Measurements from ENCODE around the gene TBCK. TPM values are rescaled to one million over a fixed set of nuclear protein-coding genes. Genes with fewer than 3 reads are reported as not detected.

The TBCK gene
- total and polyA plus RNA-seq, 9 of the 15 experiments (the other 6 are each of a cell fraction or from before 2014, with no cell fraction given), result 5.3 to 26.6 (median 16.2) TPM

- TF ChIP-seq RERE (CRISPR knock-in tag; IDR thresholded peaks at IDR 0.05; ENCODE audit: borderline replicate concordance) (no peak), DACH1 (IDR thresholded peaks at IDR 0.05; ENCODE audit: partially characterized antibody) (peak; percentile 98), VEZF1 (CRISPR knock-in tag; IDR thresholded peaks at IDR 0.05) (peak; percentile 98), ESRRB (CRISPR knock-in tag; IDR thresholded peaks at IDR 0.05; ENCODE audit: borderline replicate concordance) (0 out of 2 replicates have a peak, but pooled peaks have one; percentile 35), MCM5 (IDR thresholded peaks at IDR 0.05; ENCODE audit: low read depth) (no peak), ZNF436 (CRISPR knock-in tag; IDR thresholded peaks at IDR 0.05) (no peak), ZBED1 (IDR thresholded peaks at IDR 0.05) (no peak), CHD1 (IDR thresholded peaks at IDR 0.05; ENCODE audit: low read length) (no peak), CBX8 (IDR thresholded peaks at IDR 0.05; ENCODE audit: borderline replicate concordance, extremely low read depth, low read depth, low read length, poor library complexity, severe bottlenecking) (no peak), ZNF174 (CRISPR knock-in tag; IDR thresholded peaks at IDR 0.05) (no peak), RUNX1 (IDR thresholded peaks at IDR 0.05; ENCODE audit: low read depth) (no peak), ZNF695 (CRISPR knock-in tag; IDR thresholded peaks at IDR 0.05) (no peak), EWSR1 (IDR thresholded peaks at IDR 0.05; ENCODE audit: borderline replicate concordance, low read depth, partially characterized antibody) (no peak), ARHGAP35 (IDR thresholded peaks at IDR 0.05; ENCODE audit: partially characterized antibody) (no peak), TCFL5 (CRISPR knock-in tag; conservative IDR thresholded peaks at IDR 0.05) (no peak), ATF4 (CRISPR knock-in tag; IDR thresholded peaks at IDR 0.05) (no peak), SLC30A9 (CRISPR knock-in tag; IDR thresholded peaks at IDR 0.05) (no peak), XRCC3 (IDR thresholded peaks at IDR 0.05) (no peak), RBM15 (IDR thresholded peaks at IDR 0.05; ENCODE audit: insufficient read depth, low read length) (no peak), HDAC6 (IDR thresholded peaks at IDR 0.05; ENCODE audit: low read depth, low read length) (no peak), SPI1 (IDR thresholded peaks at IDR 0.05; ENCODE audit: borderline replicate concordance, low read depth, low read length) (peak; percentile 17; the same call in 1 of the 2 replicates)
Measured at GRCh38 chr4:106315968-106316772, at the start of gene TBCK, which contains the start of gene AIMP1 (continued).

Data from K562 (cell line).